HCT116 (cell line): ENCODE data around the gene STK16. TPM values are rescaled to one million over a fixed set of nuclear protein-coding genes. Genes with fewer than 3 reads are reported as not detected.

ENCODE experiments used
- ATAC-seq: fragments of 200-7000 bp; cut with Tn5 transposase; 2 replicates; pipeline ENCODE4 v1.9.1; 2020; ENCODE audit warnings: mild to moderate bottlenecking, moderate library complexity
- BruUV-seq: library from RNA; stranded (reverse); fragments of 400-500 nt; replicated peaks from 2 replicates; lab custom pipeline; 2021; lab: Mats Ljungman, UMichigan
- CTCF ChIA-PET: fragments of 300-600 bp; sonication (Branson Sonifier 250); formaldehyde crosslinking; loops from one replicate; lab custom pipeline; 2021; ENCODE audit warnings: antibody characterized with exemption; lab: Charles Lee
- POLR2A ChIA-PET: fragments of 300-600, 350-600 bp; sonication (Branson Sonifier 250); formaldehyde crosslinking; loops from one replicate; lab custom pipeline; 2021; ENCODE audit warnings: antibody characterized with exemption; lab: Charles Lee
- RAD21 ChIA-PET, 2 experiments: fragments of 300-600 bp; sonication (Branson Sonifier 250); formaldehyde crosslinking; loops; one replicate each; lab custom pipeline; 2023; ENCODE audit warnings: low total read pairs in 2 of 2; ENCODE audit not compliant: uncharacterized antibody in 2 of 2, unreplicated experiment in 2 of 2, low non-redundant PET in 1 of 2; lab: Charles Lee
- DNase-seq: peaks from one replicate; pipeline ENCODE4 v3.0.0-alpha.2; 2010; ENCODE audit warnings: low read depth, low spot score
- H2AFZ ChIP-seq: fragments of 200-600 bp; shearing (Covaris generic), sonication (generic); 2 replicates; pipeline ENCODE4 v1.6.1; 2017; ENCODE audit warnings: low read depth, mixed run types, mixed read lengths, antibody characterized with exemption, low read length; ENCODE audit not compliant: poor library complexity, severe bottlenecking
- H3K27ac ChIP-seq: 2 replicates; pipeline ENCODE4 v1.5.1; 2012; ENCODE audit warnings: low read depth, low read length
- H3K27me3 ChIP-seq: fragments of 200-600 bp; sonication (generic); 2 replicates; pipeline ENCODE4 v1.6.1; 2016; ENCODE audit warnings: mixed run types, low read length, mixed read lengths; ENCODE audit not compliant: insufficient read depth
- H3K36me3 ChIP-seq, 2 experiments: fragments of 200-500 bp in 1 of 2; fragments of 200-600 bp in 1 of 2; sonication (Bioruptor generic) in 1 of 2; sonication (generic) in 1 of 2; 2 replicates each; pipeline versions ENCODE4 v1.5.1 to v1.6.1; 2014 to 2016; ENCODE audit warnings: low read length in 2 of 2, inconsistent platforms in 1 of 2, mixed read lengths in 1 of 2, mixed run types in 1 of 2; ENCODE audit not compliant: insufficient read depth in 2 of 2, control insufficient read depth in 1 of 2
- H3K4me1 ChIP-seq, 2 experiments: fragments of 200-600 bp in 1 of 2; sonication (generic) in 1 of 2; 2 replicates each; pipeline versions ENCODE4 v1.5.1 to v1.6.1; 2012 to 2017; ENCODE audit warnings: low read length in 2 of 2, inconsistent platforms in 1 of 2, mild to moderate bottlenecking in 1 of 2, mixed read lengths in 1 of 2, mixed run types in 1 of 2, moderate library complexity in 1 of 2; ENCODE audit not compliant: insufficient read depth in 2 of 2, control insufficient read depth in 1 of 2
- H3K4me2 ChIP-seq: fragments of 200-600 bp; sonication (generic); 2 replicates; pipeline ENCODE4 v1.6.1; 2017; ENCODE audit warnings: mixed run types, low read length, mixed read lengths
- H3K4me3 ChIP-seq, 2 experiments: fragments of 200-600 bp in 1 of 2; sonication (generic) in 1 of 2; replicated peaks in 1 of 2; 2 replicates each; pipeline ENCODE4 v1.5.1; 2011 to 2016; ENCODE audit warnings: low read length in 2 of 2, control low read depth in 1 of 2, low read depth in 1 of 2, mild to moderate bottlenecking in 1 of 2, mixed read lengths in 1 of 2, mixed run types in 1 of 2
- H3K79me2 ChIP-seq: fragments of 200-600 bp; sonication (generic); 2 replicates; pipeline ENCODE4 v1.6.1; 2017; ENCODE audit warnings: mild to moderate bottlenecking, mixed run types, low read length, moderate library complexity, mixed read lengths; ENCODE audit not compliant: insufficient read depth
- H3K9ac ChIP-seq: fragments of 200-600 bp; sonication (generic); 2 replicates; pipeline ENCODE4 v1.6.1; 2016; ENCODE audit warnings: low read length, mixed read lengths
- H3K9me2 ChIP-seq: fragments of 200-600 bp; sonication (generic), shearing (Covaris generic); 2 replicates; pipeline ENCODE4 v1.6.1; 2017; ENCODE audit warnings: mixed run types, mild to moderate bottlenecking, moderate library complexity; ENCODE audit not compliant: insufficient read depth
- H3K9me3 ChIP-seq, 2 experiments: fragments of 200-500 bp in 1 of 2; fragments of 200-600 bp in 1 of 2; sonication (Bioruptor generic) in 1 of 2; sonication (generic) in 1 of 2; 2 replicates each; pipeline ENCODE4 v1.6.1; 2014 to 2017; ENCODE audit warnings: low read length in 2 of 2, mixed read lengths in 2 of 2, inconsistent platforms in 1 of 2, low read depth in 1 of 2, mild to moderate bottlenecking in 1 of 2, mixed run types in 1 of 2, moderate library complexity in 1 of 2; ENCODE audit not compliant: control insufficient read depth in 1 of 2, insufficient read depth in 1 of 2
- H4K20me1 ChIP-seq: fragments of 200-600 bp; sonication (generic), shearing (Covaris generic); 2 replicates; pipeline ENCODE4 v1.6.1; 2017; ENCODE audit warnings: mixed run types, mild to moderate bottlenecking, moderate library complexity; ENCODE audit not compliant: insufficient read depth
- ATF3 ChIP-seq: IDR thresholded peaks from 2 replicates; pipeline ENCODE4 v1.6.1; 2012
- CBX3 ChIP-seq: IDR thresholded peaks from 2 replicates; pipeline ENCODE4 v1.6.1; 2012; ENCODE audit warnings: low read depth
- CTCF ChIP-seq, 3 experiments: fragments of 200-600 bp in 1 of 3; sonication (generic) in 1 of 3; IDR thresholded peaks in 2 of 3; conservative IDR thresholded peaks in 1 of 3; 2 replicates each; pipeline ENCODE4 v1.5.1; 2012 to 2017; ENCODE audit warnings: low read depth in 2 of 3, low read length in 2 of 3, antibody characterized with exemption in 1 of 3, borderline replicate concordance in 1 of 3, control low read depth in 1 of 3, mild to moderate bottlenecking in 1 of 3, mixed read lengths in 1 of 3, mixed run types in 1 of 3, moderate library complexity in 1 of 3; ENCODE audit not compliant: insufficient read depth in 1 of 3
- ELF1 ChIP-seq: IDR thresholded peaks from 2 replicates; pipeline ENCODE4 v1.6.1; 2012; ENCODE audit warnings: low read depth, borderline replicate concordance
- EZH2 ChIP-seq: fragments of 200-600 bp; sonication (generic); IDR thresholded peaks from 2 replicates; pipeline ENCODE4 v1.6.1; 2017; ENCODE audit warnings: antibody characterized with exemption, mixed run types
- EZH2phosphoT487 ChIP-seq: fragments of 200-600 bp; IDR thresholded peaks from 2 replicates; pipeline ENCODE4 v1.6.1; 2018; ENCODE audit warnings: antibody characterized with exemption, borderline replicate concordance
- POLR2A ChIP-seq: IDR thresholded peaks from 2 replicates; pipeline ENCODE4 v1.7.0; 2011; ENCODE audit warnings: borderline replicate concordance; ENCODE audit not compliant: insufficient read depth, insufficient read length; ENCODE audit errors: extremely low read depth
- POLR2AphosphoS5 ChIP-seq: IDR thresholded peaks from 2 replicates; pipeline ENCODE4 v1.6.1; 2011; ENCODE audit warnings: mild to moderate bottlenecking, low read depth, low read length, moderate library complexity
- RAD21 ChIP-seq: IDR thresholded peaks from 2 replicates; pipeline ENCODE4 v1.6.1; 2012; ENCODE audit warnings: low read depth, mild to moderate bottlenecking
- REST ChIP-seq: IDR thresholded peaks from 2 replicates; pipeline ENCODE4 v1.6.1; 2012; ENCODE audit warnings: low read depth
- SIN3A ChIP-seq: IDR thresholded peaks from 2 replicates; pipeline ENCODE4 v1.6.1; 2012; ENCODE audit warnings: low read depth
- SP1 ChIP-seq: IDR thresholded peaks from 2 replicates; pipeline ENCODE4 v1.6.1; 2012; ENCODE audit warnings: low read depth
- TCF7L2 ChIP-seq: IDR thresholded peaks from 2 replicates; pipeline ENCODE4 v1.7.0; 2011; ENCODE audit warnings: borderline replicate concordance, inconsistent platforms; ENCODE audit not compliant: insufficient read depth, insufficient read length; ENCODE audit errors: extremely low read depth
- ZFX ChIP-seq: fragments of 450-650 bp; IDR thresholded peaks from 2 replicates; pipeline ENCODE4 v1.6.1; 2017
- ZNF274 ChIP-seq: fragments of 200-500 bp; sonication (Bioruptor generic); IDR thresholded peaks from 2 replicates; pipeline ENCODE4 v1.6.1; 2014; ENCODE audit warnings: mild to moderate bottlenecking, low read depth, low read length, inconsistent platforms
- intact Hi-C: fragments of 100-400 bp; cut with micrococcal nuclease; formaldehyde crosslinking; loops from 2 replicates; pipeline ENCODE4 v1.10.0; 2022
- total RNA-seq: library from RNA; stranded (reverse); gene quantifications from one replicate; pipeline ENCODE4 v1.2.1, GENCODE V29; 2021; ENCODE audit not compliant: unreplicated experiment

The STK16 gene
- total RNA-seq, 1 experiment from 2014 or later = 31.4 TPM

GRCh38 chr2:219294356-219295351 lies 49.4 kb downstream of the STK16 start (continued):
- TF ChIP-seq POLR2AphosphoS5 = peak; percentile 66
- no peak for TF ChIP-seq SIN3A
- peak; percentile 44 for TF ChIP-seq TCF7L2
- peak; percentile 73; the same call in 1 of the 2 replicates for TF ChIP-seq ZFX
- TF ChIP-seq EZH2 = no peak
- TF ChIP-seq POLR2A = no peak

- Histone ChIP-seq H3K9ac (no peak overlapping the region), H3K36me3 (no peaks in the 10 kb centered on the region), H3K27ac (no peak overlapping the region), H3K79me2 (no peaks in the 10 kb centered on the region), H2AFZ (no peak overlapping the region), H3K9me2 (no peaks in the 10 kb centered on the region), H4K20me1 (no peaks in the 10 kb centered on the region), H3K4me3 (no peak overlapping the region), H3K9me3 (no peaks in the 10 kb centered on the region), H3K4me1 (peaks cover 3 to 17% of the 10 kb centered on the region in 2 experiments; a peak in 3 of 4 replicates), H3K27me3 (peaks cover 8% of the 10 kb centered on the region; the same call in 1 of the 2 replicates), H3K4me2 (no peak overlapping the region)
- ATAC-seq = no peak
- ChIA-PET CTCF (interaction anchor here (1.0 to 4.5 kb wide), 4 partner anchors 18 to 266 kb away, joined by 3 to 71 read pairs (median 14); partner anchors contain the start of genes ANKZF1, ATG9A, CNPPD1 and DNAJB2), POLR2A (interaction anchor here (1.3 kb wide), 1 partner anchor 42 kb away, joined by 3 read pairs; the partner anchor contains the start of gene TUBA4A), RAD21 (no interaction called here)
- intact Hi-C loops = loop anchor here (5.0 kb wide), 2 partner anchors 69 to 239 kb away; partner anchors contain the start of genes ANKZF1 and ATG9A
- no TSS peak for BruUV-seq
- DNase-seq = no peak
- TF ChIP-seq REST (no peak), ZNF274 (no peak), EZH2phosphoT487 (no peak), SP1 (no peak), RAD21 (no peak), ATF3 (no peak), TCF7L2 (no peak), CTCF (IDR thresholded peaks at IDR 0.05 in 2 of 3, conservative IDR thresholded peaks at IDR 0.05 in 1 of 3; ENCODE audit: borderline replicate concordance in 1 of 3, insufficient read depth in 1 of 3, low read depth in 2 of 3, low read length in 2 of 3) (no peak), EZH2 (no peak), ELF1 (no peak), CBX3 (no peak)
Observed at GRCh38 chr2:219296142-219296541, 50.9 kb downstream of the STK16 start.
